MM.1S (cell line): ENCODE results near the gene SLC1A1.

Experiments
- DNase-seq: peaks from one replicate; pipeline ENCODE4 v3.0.0-alpha.2; 2015
- H2AFZ ChIP-seq: fragments of 300-600 bp; sonication (generic); 2 replicates; pipeline ENCODE4 v1.6.0; 2016; ENCODE audit warnings: antibody characterized with exemption, low read length
- H3F3A ChIP-seq: fragments of 300-600 bp; sonication (generic); 2 replicates; pipeline ENCODE4 v1.6.1; 2016; ENCODE audit warnings: mild to moderate bottlenecking, antibody characterized with exemption, low read length, moderate library complexity, mixed read lengths; ENCODE audit not compliant: insufficient read depth
- H3K27ac ChIP-seq: fragments of 300-600 bp; sonication (generic); 2 replicates; pipeline ENCODE4 v1.5.1; 2016; ENCODE audit warnings: mild to moderate bottlenecking, low read length
- H3K27me3 ChIP-seq: fragments of 300-600 bp; sonication (generic); replicated peaks from 2 replicates; pipeline ENCODE4 v1.6.0; 2016; ENCODE audit warnings: low read length; ENCODE audit not compliant: insufficient read depth
- H3K36me3 ChIP-seq: fragments of 300-600 bp; sonication (generic); replicated peaks from 2 replicates; pipeline ENCODE4 v1.6.1; 2016; ENCODE audit warnings: mild to moderate bottlenecking, low read length, mixed read lengths; ENCODE audit not compliant: insufficient read depth
- H3K4me1 ChIP-seq: fragments of 300-600 bp; sonication (generic); 2 replicates; pipeline ENCODE4 v1.6.1; 2016; ENCODE audit warnings: low read length, mixed read lengths
- H3K4me2 ChIP-seq: fragments of 300-600 bp; sonication (generic); 2 replicates; pipeline ENCODE4 v1.6.0; 2016; ENCODE audit warnings: low read depth, low read length
- H3K4me3 ChIP-seq: fragments of 300-600 bp; sonication (generic); 2 replicates; pipeline ENCODE4 v1.5.1; 2016; ENCODE audit warnings: low read length, mixed read lengths
- H3K79me2 ChIP-seq: fragments of 300-600 bp; sonication (generic); 2 replicates; pipeline ENCODE4 v1.6.1; 2016; ENCODE audit warnings: mixed run types, low read length, mixed read lengths
- H3K9ac ChIP-seq: fragments of 300-600 bp; sonication (generic); 2 replicates; pipeline ENCODE4 v1.6.1; 2016; ENCODE audit warnings: low read length, mixed read lengths
- H3K9me2 ChIP-seq: fragments of 300-600 bp; sonication (generic); replicated peaks from 2 replicates; pipeline ENCODE4 v1.6.1; 2016; ENCODE audit warnings: mild to moderate bottlenecking, low read length, mixed read lengths; ENCODE audit not compliant: insufficient read depth
- H3K9me3 ChIP-seq: fragments of 300-600 bp; sonication (generic); replicated peaks from 2 replicates; pipeline ENCODE4 v1.6.1; 2016; ENCODE audit warnings: mild to moderate bottlenecking, low read length, mixed read lengths; ENCODE audit not compliant: insufficient read depth
- H4K20me1 ChIP-seq: fragments of 300-600 bp; sonication (generic); 2 replicates; pipeline ENCODE4 v1.6.1; 2016; ENCODE audit warnings: mild to moderate bottlenecking, low read length, moderate library complexity, mixed read lengths; ENCODE audit not compliant: insufficient read depth
- EZH2 ChIP-seq: fragments of 300-600 bp; sonication (generic); optimal IDR thresholded peaks from 2 replicates; pipeline ENCODE3; 2017; ENCODE audit warnings: low read depth, mild to moderate bottlenecking, antibody characterized with exemption, low read length, mixed read lengths
- EZH2phosphoT487 ChIP-seq: fragments of 300-600 bp; sonication (generic); IDR thresholded peaks from 2 replicates; pipeline ENCODE4 v1.6.1; 2018; ENCODE audit warnings: antibody characterized with exemption, low read length
- TF ChIP-seq, protein P1 (sequence below): fragments of 300-600 bp; sonication (generic); IDR thresholded peaks from 2 replicates; pipeline ENCODE4 v1.5.1; 2016; ENCODE audit warnings: antibody characterized with exemption, low read length, mixed read lengths

SLC1A1 gene

DNA sequence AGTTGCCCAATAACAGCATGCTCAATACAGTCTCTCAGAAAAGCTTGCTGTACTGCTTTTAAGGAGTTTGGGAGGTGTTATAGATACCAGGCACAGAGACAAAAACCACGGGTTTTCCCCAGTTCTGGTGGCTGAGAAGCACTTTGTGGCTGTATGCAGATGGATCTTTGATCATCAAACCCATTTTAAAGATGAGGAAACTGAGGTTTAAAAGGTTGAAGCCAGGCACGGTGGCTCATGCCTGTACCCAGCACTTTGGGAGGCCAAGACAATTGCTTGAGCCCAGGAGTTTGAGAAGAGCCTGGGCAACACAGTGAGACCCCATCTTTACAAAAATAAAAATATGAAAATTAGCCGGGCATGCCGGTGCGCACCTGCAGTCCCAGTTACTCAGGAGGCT lies 125.5 kb downstream of the SLC1A1 start:
- Histone ChIP-seq H3K36me3 (no peaks in the 10 kb centered on the region), H2AFZ (no peak overlapping the region), H3K9me2 (no peaks in the 10 kb centered on the region), H3K27ac (no peak overlapping the region), H4K20me1 (no peaks in the 10 kb centered on the region), H3K9ac (no peak overlapping the region), H3K27me3 (no peaks in the 10 kb centered on the region), H3K9me3 (no peaks in the 10 kb centered on the region), H3K4me3 (no peak overlapping the region), H3K4me2 (no peak overlapping the region), H3K4me1 (no peaks in the 10 kb centered on the region), H3K79me2 (no peaks in the 10 kb centered on the region), H3F3A (no peaks in the 10 kb centered on the region)
- no peak for TF ChIP-seq EZH2phosphoT487
- TF ChIP-seq EZH2: no peak
- TF ChIP-seq, protein P1, sequence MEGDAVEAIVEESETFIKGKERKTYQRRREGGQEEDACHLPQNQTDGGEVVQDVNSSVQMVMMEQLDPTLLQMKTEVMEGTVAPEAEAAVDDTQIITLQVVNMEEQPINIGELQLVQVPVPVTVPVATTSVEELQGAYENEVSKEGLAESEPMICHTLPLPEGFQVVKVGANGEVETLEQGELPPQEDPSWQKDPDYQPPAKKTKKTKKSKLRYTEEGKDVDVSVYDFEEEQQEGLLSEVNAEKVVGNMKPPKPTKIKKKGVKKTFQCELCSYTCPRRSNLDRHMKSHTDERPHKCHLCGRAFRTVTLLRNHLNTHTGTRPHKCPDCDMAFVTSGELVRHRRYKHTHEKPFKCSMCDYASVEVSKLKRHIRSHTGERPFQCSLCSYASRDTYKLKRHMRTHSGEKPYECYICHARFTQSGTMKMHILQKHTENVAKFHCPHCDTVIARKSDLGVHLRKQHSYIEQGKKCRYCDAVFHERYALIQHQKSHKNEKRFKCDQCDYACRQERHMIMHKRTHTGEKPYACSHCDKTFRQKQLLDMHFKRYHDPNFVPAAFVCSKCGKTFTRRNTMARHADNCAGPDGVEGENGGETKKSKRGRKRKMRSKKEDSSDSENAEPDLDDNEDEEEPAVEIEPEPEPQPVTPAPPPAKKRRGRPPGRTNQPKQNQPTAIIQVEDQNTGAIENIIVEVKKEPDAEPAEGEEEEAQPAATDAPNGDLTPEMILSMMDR: no peak
- DNase-seq: no peak

DNA sequence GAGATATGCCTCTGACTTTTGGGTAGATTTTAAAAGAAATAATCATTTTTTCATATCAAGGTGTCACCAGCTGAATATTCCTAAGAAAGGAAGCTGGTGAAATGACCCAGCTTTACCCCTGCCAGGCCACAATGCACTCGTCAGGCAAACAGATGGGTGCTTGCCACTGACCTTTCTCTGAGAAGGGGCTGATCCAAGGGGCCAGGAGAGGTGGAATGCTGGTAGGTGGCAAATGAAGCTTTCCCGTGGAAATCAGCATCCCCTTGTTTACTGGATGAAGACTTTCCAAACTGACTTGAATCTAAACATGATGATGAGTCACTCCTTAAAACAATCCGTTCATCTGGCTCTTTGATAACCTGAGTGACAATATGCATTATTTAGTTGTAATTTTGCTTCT lies 127.5 kb downstream of the SLC1A1 start:
- no peak for TF ChIP-seq EZH2
- TF ChIP-seq EZH2phosphoT487: no peak
- TF ChIP-seq, protein P1: no peak
- Histone ChIP-seq H3K9me2 (no peaks in the 10 kb centered on the region), H3K9me3 (no peaks in the 10 kb centered on the region), H4K20me1 (no peaks in the 10 kb centered on the region), H2AFZ (no peak overlapping the region), H3K27me3 (no peaks in the 10 kb centered on the region), H3K79me2 (no peaks in the 10 kb centered on the region), H3K27ac (no peak overlapping the region), H3K4me2 (no peak overlapping the region), H3K36me3 (no peaks in the 10 kb centered on the region), H3F3A (no peaks in the 10 kb centered on the region), H3K4me3 (no peak overlapping the region), H3K4me1 (no peaks in the 10 kb centered on the region), H3K9ac (no peak overlapping the region)
- DNase-seq: no peak

GRCh38 chr9:4618700-4619099 lies 128.4 kb downstream of the SLC1A1 start:
- H3K4me2 ChIP-seq: no peak overlapping the region
- TF ChIP-seq, protein P1: no peak

More at GRCh38 chr9:4618700-4619099, 128.4 kb downstream of the SLC1A1 start:
- H3K4me3 ChIP-seq: no peak overlapping the region
- H3K9me2 ChIP-seq: no peaks in the 10 kb centered on the region
- H3F3A ChIP-seq: no peaks in the 10 kb centered on the region
- DNase-seq: no peak
- no peaks in the 10 kb centered on the region for H3K27me3 ChIP-seq
- no peaks in the 10 kb centered on the region for H3K4me1 ChIP-seq
- H4K20me1 ChIP-seq: no peaks in the 10 kb centered on the region
- H3K27ac ChIP-seq: no peak overlapping the region
- H2AFZ ChIP-seq: no peak overlapping the region
- H3K36me3 ChIP-seq: no peaks in the 10 kb centered on the region
- H3K79me2 ChIP-seq: no peaks in the 10 kb centered on the region
- no peak overlapping the region for H3K9ac ChIP-seq
- H3K9me3 ChIP-seq: no peaks in the 10 kb centered on the region
